Measurements from ENCODE around the gene ALG11.
"Not testable (repeated sequence)": the region's sequence is repeated elsewhere in the genome, so short reads cannot be mapped to it uniquely, and the experiment has no call there.

DNA sequence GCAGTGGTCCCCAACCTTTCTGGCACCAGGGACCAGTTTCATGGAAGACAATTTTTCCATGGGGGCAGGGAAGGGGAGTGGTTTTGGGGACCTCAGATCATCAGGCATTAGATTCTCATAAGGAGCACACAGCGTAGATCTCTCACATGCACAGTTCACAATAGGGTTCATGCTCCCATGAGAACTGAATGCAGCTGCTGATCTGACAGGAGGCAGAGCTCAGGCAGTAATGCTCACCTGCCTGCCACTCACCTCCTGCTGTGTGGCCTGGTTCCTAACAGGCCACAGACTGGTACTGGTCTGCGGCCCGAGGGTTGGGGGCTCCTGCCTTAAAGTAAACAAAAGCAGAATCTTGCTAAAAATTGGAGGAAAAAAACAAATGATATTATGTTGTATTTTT, 48.9 kb downstream of the ALG11 start:
- TF ChIP-seq TAF1 (IDR thresholded peaks at IDR 0.05; ENCODE audit: low read depth), result not testable (repeated sequence)
- TF ChIP-seq, protein P1, sequence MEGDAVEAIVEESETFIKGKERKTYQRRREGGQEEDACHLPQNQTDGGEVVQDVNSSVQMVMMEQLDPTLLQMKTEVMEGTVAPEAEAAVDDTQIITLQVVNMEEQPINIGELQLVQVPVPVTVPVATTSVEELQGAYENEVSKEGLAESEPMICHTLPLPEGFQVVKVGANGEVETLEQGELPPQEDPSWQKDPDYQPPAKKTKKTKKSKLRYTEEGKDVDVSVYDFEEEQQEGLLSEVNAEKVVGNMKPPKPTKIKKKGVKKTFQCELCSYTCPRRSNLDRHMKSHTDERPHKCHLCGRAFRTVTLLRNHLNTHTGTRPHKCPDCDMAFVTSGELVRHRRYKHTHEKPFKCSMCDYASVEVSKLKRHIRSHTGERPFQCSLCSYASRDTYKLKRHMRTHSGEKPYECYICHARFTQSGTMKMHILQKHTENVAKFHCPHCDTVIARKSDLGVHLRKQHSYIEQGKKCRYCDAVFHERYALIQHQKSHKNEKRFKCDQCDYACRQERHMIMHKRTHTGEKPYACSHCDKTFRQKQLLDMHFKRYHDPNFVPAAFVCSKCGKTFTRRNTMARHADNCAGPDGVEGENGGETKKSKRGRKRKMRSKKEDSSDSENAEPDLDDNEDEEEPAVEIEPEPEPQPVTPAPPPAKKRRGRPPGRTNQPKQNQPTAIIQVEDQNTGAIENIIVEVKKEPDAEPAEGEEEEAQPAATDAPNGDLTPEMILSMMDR (IDR thresholded peaks at IDR 0.05; ENCODE audit: poor library complexity, severe bottlenecking), result not testable (repeated sequence)
